ENCODE results near the gene NOP56. TPM values are rescaled to one million over a fixed set of nuclear protein-coding genes. Genes with fewer than 3 reads are reported as not detected.

The NOP56 gene
- total and polyA plus RNA-seq, 5 donors from 2014 or later: 91.8 to 249 (median 105) TPM

Other genes with a start within 250 kb of the NOP56 start
- gene SNRPB, start 181.8 kb upstream of the NOP56 start, total RNA-seq: 132 TPM
- 100 to 1,000 TPM; 276 to 370 (median 300) TPM for gene SNRPB, start 181.8 kb upstream of the NOP56 start, polyA plus RNA-seq
- 3.8 TPM for gene ZNF343, start 143.7 kb upstream of the NOP56 start, total RNA-seq
- gene ZNF343, start 143.7 kb upstream of the NOP56 start, polyA plus RNA-seq: 1 to 10 TPM; 2.5 to 4.8 (median 3.3) TPM
- not detected for gene TMC2, start 116.1 kb upstream of the NOP56 start, total RNA-seq
- not detected for gene TMC2, start 116.1 kb upstream of the NOP56 start, polyA plus RNA-seq
- 113 TPM for gene IDH3B, start 11.6 kb downstream of the NOP56 start, total RNA-seq
- 100 to 1,000 TPM; 106 to 117 (median 110) TPM for gene IDH3B, start 11.6 kb downstream of the NOP56 start, polyA plus RNA-seq
- gene EBF4, start 40.1 kb downstream of the NOP56 start, total RNA-seq: 1.8 TPM
- under 1 TPM in 2 of 4 donors, not detected in 2; 0.36 to 0.76 TPM for gene EBF4, start 40.1 kb downstream of the NOP56 start, polyA plus RNA-seq
- 1.2 TPM for gene CPXM1, start 148.0 kb downstream of the NOP56 start, total RNA-seq
- gene CPXM1, start 148.0 kb downstream of the NOP56 start, polyA plus RNA-seq: under 1 TPM in 1 of 4 donors, not detected in 3; 0.10 TPM
- gene C20orf141, start 162.4 kb downstream of the NOP56 start, total RNA-seq: not detected
- not detected for gene C20orf141, start 162.4 kb downstream of the NOP56 start, polyA plus RNA-seq
- not detected for gene TMEM239, start 163.7 kb downstream of the NOP56 start, total RNA-seq
- gene TMEM239, start 163.7 kb downstream of the NOP56 start, polyA plus RNA-seq: not detected
- 47.2 TPM for gene PCED1A, start 188.0 kb downstream of the NOP56 start, total RNA-seq
- gene PCED1A, start 188.0 kb downstream of the NOP56 start, polyA plus RNA-seq: 10 to 100 TPM; 17.8 to 24.9 (median 19.5) TPM
- gene VPS16, start 188.1 kb downstream of the NOP56 start, total RNA-seq: 53.9 TPM
- 10 to 100 TPM; 30.6 to 35.3 (median 30.9) TPM for gene VPS16, start 188.1 kb downstream of the NOP56 start, polyA plus RNA-seq
- gene PTPRA, start 220.8 kb downstream of the NOP56 start, total RNA-seq: 103 TPM
- gene PTPRA, start 220.8 kb downstream of the NOP56 start, polyA plus RNA-seq: 10 to 100 TPM; 26.2 to 35.5 (median 32.3) TPM